GM23338 (cell line): ENCODE results near the gene JPH4.

ENCODE experiments used
- CREB1 ChIP-seq: fragments of 250-450 bp; sonication (Bioruptor Pico); IDR thresholded peaks from 2 replicates; pipeline ENCODE4 v1.5.0; 2020; ENCODE audit warnings: low read depth, mild to moderate bottlenecking, moderate library complexity
- CTCF ChIP-seq, 2 experiments: fragments of 200-600 bp in 1 of 2; sonication (generic) in 1 of 2; conservative IDR thresholded peaks; 2 replicates each; pipeline versions ENCODE4 v1.5.1 to v1.6.1; 2016 to 2017; ENCODE audit warnings: antibody characterized with exemption in 2 of 2, low read depth in 2 of 2, mild to moderate bottlenecking in 2 of 2, moderate library complexity in 1 of 2
- EZH2 ChIP-seq: fragments of 200-600 bp; sonication (generic); IDR thresholded peaks from one replicate; pipeline ENCODE4 v1.8.0; 2017; ENCODE audit warnings: antibody characterized with exemption, mild to moderate bottlenecking, low read depth; ENCODE audit not compliant: unreplicated experiment
- EZH2phosphoT487 ChIP-seq: fragments of 200-600 bp; sonication (generic); IDR thresholded peaks from one replicate; pipeline ENCODE4 v1.8.1; 2018; ENCODE audit warnings: antibody characterized with exemption; ENCODE audit not compliant: unreplicated experiment
- JUNB ChIP-seq: IDR thresholded peaks from one replicate; pipeline ENCODE4 v1.6.1; 2016; ENCODE audit warnings: antibody characterized with exemption; ENCODE audit not compliant: unreplicated experiment
- POLR2AphosphoS5 ChIP-seq: IDR thresholded peaks from 2 replicates; pipeline ENCODE4 v1.6.1; 2016; ENCODE audit warnings: antibody characterized with exemption, low read depth
- REST ChIP-seq: IDR thresholded peaks from one replicate; pipeline ENCODE4 v1.6.1; 2018; ENCODE audit warnings: antibody characterized with exemption; ENCODE audit not compliant: unreplicated experiment
- ZNF114 ChIP-seq: fragments of 250-450 bp; sonication (Bioruptor Pico); IDR thresholded peaks from 2 replicates; pipeline ENCODE4 v1.5.0; 2020; ENCODE audit warnings: mild to moderate bottlenecking, moderate library complexity
- ZNF331 ChIP-seq: fragments of 250-450 bp; sonication (Bioruptor Pico); IDR thresholded peaks from 2 replicates; pipeline ENCODE4 v1.5.0; 2020; ENCODE audit warnings: low read depth, mild to moderate bottlenecking, moderate library complexity

GRCh38 chr14:23609001-23609400, 30.4 kb upstream of the JPH4 start:
- TF ChIP-seq JUNB (no peak), CTCF (conservative IDR thresholded peaks at IDR 0.05; ENCODE audit: low read depth in 2 of 2) (no peak), EZH2 (no peak), CREB1 (no peak), REST (no peak), POLR2AphosphoS5 (no peak), EZH2phosphoT487 (no peak), ZNF114 (no peak), ZNF331 (CRISPR knock-in tag) (no peak)
